HG02678 (cell line): ENCODE results near the gene GPRIN1.
"Not testable (repeated sequence)": the region's sequence is repeated elsewhere in the genome, so short reads cannot be mapped to it uniquely, and the experiment has no call there.

Experiments used
- ATAC-seq: cut with Tn5 transposase; IDR thresholded peaks from one replicate; pipeline ENCODE4 v1.9.1; 2021; ENCODE audit warnings: mild to moderate bottlenecking, moderate library complexity; ENCODE audit not compliant: unreplicated experiment

Gene GPRIN1

GRCh38 chr5:176575488-176576422, 34.2 kb downstream of the GPRIN1 start:
- ATAC-seq: no peak

DNA sequence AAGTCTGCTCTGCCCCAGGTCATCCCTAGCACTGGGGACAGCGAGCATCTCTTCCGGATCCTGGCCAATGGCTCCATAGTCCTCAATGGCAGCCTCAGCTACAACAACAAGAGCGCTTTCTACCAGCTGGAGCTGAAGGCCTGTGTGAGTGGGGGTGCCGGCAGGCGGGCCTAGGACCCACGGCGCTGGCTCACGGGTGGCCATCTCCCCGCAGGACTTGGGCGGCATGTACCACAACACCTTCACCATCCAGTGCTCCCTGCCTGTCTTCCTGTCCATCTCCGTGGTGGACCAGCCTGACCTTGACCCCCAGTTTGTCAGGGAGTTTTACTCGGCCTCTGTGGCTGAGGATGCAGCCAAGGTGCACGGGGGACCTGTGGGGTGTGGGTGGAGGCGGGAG, 34.9 kb downstream of the GPRIN1 start:
- no peak for ATAC-seq

DNA sequence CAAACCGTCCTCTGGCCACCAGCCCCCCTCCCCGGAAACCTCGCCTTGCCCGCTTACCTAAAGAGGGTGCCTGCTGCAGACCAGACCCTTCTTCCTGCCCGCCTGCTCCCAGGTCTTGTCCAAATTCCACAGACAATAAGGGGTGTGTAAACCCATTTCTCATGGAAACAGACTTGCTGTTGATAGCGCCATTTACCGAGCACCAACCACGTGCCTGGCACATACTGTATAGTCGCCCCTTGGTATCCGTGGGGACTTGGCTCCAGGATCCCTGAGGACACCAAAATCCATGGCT, 35.7 kb downstream of the GPRIN1 start:
- no peak for ATAC-seq

DNA sequence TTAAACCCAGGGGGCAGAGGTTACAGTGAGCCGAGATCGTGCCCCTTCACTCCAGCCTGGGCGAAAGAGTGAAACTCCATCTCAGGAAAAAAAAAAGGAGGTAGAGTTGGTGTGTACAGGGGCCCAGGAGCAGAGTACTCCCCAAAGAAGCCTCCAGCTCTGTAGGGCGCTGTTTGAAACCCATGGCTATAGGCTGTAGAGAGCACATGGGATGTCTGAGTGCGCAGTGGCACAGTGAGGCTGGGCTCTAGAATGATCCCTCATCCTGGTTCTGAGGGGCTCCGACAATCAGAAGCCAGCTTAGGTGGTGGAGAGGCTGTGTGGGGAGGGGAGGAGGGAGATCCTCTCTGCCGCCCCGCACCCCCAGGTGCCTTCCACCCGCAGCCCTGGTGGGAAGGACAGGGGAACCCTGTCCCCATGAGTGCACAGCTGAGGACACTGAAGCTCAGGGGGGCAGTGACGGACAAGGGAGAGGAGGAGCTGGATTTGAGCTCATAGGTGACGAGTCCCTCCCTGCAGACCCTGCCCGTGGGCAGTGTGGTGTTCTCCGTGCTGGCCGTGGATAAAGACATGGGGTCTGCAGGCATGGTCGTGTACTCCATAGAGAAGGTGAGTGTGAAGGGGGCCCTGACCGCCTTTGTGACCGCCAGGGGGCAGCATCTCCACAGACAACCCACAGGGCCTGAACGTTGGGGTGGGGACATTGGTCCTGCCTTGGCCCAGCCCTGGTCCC, 36.2 kb downstream of the GPRIN1 start:
- peak; percentile 55 for ATAC-seq

GRCh38 chr5:176570044-176570443, 39.9 kb downstream of the GPRIN1 start:
- no peak for ATAC-seq

GRCh38 chr5:176568657-176569056, 41.3 kb downstream of the GPRIN1 start:
- ATAC-seq: no peak

- ATAC-seq: no peak
Observed at GRCh38 chr5:176565760-176566288, 44.1 kb downstream of the GPRIN1 start.

- no peak for ATAC-seq
Observed at GRCh38 chr5:176564002-176564401, 46.0 kb downstream of the GPRIN1 start.

DNA sequence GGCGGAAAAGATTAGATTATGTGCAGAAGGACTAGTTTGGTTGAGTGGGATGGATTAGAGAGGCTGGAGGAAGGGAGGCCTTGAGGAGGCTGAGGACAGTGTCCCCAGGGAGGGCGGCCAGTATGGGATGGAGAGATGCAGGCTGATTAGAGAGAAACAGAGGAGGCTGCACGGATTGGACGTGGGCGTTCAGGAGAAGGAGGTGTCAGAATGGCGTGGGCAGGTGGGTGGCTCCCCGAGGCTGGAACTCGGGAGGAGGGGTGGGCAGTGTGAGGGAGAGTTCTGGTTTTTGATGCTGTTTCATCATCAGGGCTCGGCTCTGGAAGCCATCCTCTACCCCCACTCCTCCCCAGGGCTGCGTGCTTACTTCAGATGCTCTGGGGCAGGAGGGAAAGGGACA, 47.8 kb downstream of the GPRIN1 start:
- ATAC-seq: no peak

DNA sequence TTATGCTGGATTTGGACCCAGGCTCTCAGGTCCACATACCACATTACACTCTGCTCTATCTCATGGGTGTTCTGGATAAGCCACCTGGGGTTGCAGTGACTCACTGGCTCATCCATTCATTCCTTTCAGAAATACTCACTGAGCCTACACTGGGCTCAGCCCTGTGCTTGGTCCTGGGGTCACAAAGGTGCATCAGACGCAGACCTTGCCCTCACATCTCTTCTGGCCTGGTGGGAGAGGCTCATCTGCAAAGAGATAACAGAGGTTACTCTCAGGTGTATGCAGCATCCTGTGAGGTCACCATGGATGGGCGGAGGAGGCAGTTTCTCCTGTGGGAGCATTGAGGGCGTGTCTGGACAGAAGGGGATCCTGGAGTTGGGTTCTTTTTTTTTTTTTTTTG, 48.7 kb downstream of the GPRIN1 start:
- no peak for ATAC-seq

DNA sequence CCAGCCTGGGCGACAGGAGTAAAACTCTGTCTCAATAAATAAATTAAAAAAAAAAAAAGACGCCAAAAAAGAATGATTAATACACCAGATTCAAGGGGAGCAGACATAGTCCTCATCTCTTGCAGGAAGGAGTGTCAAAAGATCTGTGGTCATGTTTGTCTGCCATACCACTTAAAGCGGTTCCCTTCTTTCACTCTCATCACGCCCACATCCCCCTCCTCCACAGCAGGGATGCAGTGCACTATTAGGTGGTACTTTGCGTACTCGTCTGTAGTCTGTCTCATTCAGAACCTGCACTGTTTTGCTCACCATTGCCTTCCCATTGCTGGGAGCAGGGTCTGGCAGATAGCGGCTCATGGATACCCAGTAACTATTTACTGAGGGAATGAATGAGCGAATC, 49.6 kb downstream of the GPRIN1 start:
- ATAC-seq: no peak

- no peak for ATAC-seq
Observed at GRCh38 chr5:176559683-176560082, 50.3 kb downstream of the GPRIN1 start.

GRCh38 chr5:176557846-176558245, 52.1 kb downstream of the GPRIN1 start:
- no peak for ATAC-seq

DNA sequence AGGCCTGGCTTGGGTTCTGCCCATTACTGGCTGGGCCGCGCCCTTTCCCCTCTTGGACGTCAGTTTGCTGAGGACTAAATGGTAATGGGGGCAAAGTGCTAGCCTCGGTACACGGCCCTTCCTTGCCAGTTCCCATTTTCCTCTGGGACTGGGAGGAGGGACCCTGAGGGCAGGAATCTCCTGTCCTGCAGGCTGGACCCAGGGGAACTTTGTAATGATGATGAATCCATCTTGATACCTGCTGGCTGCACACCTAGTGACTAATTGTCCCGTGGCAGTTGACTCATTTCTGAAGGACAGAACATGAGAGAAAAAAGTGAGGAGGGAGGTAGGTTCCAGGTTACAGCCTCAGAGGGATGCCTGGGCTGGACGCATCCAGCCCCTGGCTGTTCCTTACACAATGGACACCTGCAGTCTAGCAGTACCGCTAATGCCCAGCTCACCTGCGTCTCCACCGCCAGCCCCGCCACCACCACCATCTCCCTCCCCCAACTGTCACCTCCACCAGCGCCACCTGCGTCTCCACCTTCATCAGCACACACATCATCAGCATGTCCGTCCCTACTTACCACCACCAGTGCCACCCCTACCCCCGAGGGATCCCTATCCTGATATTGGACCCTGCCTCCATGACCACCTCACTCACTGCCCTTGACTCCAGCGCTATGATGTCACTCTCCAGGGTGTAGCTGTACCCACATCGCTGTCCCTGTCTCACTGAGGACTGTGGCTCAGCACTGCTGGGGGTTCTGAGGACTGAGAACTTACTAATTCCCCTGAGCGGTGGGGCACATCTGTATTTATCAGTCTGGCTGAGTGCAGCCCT, 56.5 kb downstream of the GPRIN1 start:
- no peak for ATAC-seq

DNA sequence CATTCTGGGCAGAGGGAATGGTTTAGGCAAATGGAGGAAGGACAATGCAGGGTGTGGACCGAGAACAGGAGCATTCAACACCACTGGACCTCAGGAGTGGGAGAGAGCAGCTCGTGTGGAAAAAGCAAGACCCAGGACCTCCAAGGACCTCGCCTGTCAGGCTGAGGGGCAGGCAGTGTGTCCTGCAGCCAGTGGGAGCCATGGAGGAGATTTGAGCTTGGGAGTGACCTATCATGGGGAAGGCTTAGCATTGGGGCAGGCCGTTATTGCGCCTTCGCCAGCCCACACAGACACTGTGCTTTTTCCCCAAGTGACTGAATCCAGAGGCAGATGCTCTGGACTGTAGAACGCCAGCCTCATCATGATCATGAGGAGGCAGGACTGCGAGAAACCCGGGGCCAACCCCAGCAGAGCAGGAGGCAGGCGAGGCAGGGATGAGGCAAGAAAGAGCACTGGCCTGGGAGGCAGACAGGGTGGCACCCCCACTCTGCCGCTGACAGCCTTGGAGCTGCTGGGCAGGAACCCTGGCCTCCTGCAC, 57.6 kb downstream of the GPRIN1 start:
- ATAC-seq: no peak

DNA sequence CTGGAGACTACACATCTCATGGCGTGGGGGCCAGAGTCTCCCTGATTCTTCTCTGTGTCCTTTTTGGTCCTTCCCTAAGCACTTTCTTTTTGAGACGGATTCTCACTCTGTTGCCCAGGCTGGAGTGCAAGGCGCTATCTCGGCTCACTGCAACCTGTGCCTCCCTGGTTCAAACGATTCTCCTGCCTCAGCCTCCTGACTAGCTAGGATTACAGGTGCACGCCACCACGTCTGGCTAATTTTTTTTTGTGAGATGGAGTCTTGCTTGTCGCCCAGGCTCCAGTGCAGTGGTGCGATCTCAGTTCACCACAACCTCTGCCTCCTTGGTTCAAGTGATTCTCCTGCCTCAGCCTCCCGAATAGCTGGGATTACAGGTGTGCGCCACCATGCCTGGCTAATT, 59.0 kb downstream of the GPRIN1 start:
- not testable (repeated sequence) for ATAC-seq

DNA sequence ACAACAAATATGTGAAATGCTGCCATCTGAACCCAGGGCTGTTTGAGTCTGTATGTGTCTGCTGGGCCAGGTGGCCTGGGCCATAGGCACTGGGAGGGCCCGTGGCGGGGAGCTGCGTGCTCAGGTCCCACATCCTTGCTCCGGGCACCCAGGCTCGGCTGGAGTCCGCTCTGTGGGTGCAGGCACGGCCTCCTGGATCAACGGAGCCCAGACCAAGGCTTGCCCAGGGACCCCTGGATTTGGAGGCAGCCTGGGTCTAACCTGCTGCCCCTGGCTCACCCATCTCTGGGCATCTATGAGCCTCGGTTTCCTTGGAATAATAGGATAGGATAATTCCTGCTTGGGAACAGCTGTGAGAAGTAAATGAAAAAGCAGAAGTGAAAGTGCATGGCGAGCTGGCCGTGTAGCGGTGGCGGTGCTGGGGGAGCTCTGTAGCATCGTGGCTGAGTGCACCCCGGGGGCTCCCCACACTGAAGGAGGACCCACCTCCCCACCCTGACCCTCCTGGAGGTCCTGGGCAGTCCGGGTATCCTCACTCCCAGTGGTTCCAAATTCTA, 59.6 kb downstream of the GPRIN1 start:
- no peak for ATAC-seq

DNA sequence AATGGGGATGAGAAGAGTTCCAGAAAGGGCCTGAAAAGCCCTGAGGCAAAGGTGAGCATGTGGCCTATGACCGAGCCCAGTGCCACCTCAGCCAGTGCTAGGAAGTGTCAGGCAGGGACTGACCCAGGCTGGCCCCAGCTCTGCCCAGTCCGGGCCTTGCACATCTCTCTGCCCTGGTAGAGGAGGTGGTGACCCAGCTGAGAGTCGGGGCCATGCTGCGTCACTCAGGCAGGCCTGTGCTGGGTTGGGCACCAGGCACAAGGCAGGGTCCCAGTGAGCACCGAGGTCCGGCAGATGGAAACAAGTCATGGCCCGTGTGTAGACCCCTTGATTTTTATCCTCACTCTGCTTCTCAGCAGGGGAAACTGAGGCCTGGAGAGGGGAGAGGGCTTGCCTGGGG, 60.1 kb downstream of the GPRIN1 start:
- no peak for ATAC-seq

GRCh38 chr5:176548967-176549444, 61.0 kb downstream of the GPRIN1 start, which contains the start of gene CDHR2:
Gene CDHR2 (plus strand): TSS chr5:176549342. CDS start chr5:176565353, 16,011 bp downstream.
- no peak for ATAC-seq

DNA sequence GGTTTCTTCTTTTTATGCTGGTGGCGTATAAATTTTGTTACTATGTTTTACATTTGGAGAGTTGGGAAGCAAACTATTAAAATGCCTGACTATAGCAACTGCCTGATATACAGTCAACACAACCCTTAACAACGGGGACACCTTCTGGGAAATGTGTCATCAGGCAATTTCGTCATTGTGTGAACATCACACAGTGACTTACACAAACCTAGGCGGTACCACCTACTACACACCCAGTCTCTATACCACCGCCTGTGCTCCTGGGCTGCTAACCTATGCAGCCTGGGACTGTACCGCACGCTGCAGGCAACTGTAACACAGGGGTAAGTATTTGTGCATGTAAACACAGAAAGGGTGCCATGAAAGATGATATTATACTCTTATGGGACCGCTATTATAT, 62.2 kb downstream of the GPRIN1 start:
- ATAC-seq: no peak
